Esophagus squamous epithelium (tissue), 5 donors: ENCODE results near the gene HMCN2. TPM values are rescaled to one million over a fixed set of nuclear protein-coding genes. Genes with fewer than 3 reads are reported as not detected.

Experiments used
- DNase-seq: peaks from one replicate; lab custom pipeline; 2025; lab: John Stamatoyannopoulos, UW
- H3K27ac ChIP-seq, 4 donors: fragments of 200-600 bp; sonication (generic); one replicate each; pipeline ENCODE4 v1.5.1; 2016 to 2019; ENCODE audit warnings: mild to moderate bottlenecking in 1 of 4
- H3K27me3 ChIP-seq, 4 donors: fragments of 200-600 bp; sonication (generic); 1 replicate in 3 of 4; 2 replicates in 1 of 4; pipeline versions ENCODE4 v1.5.1 to v1.6.0; 2017 to 2021; ENCODE audit warnings: antibody characterized with exemption in 1 of 4
- H3K36me3 ChIP-seq, 3 donors: fragments of 200-600 bp; sonication (generic); one replicate each; pipeline ENCODE4 v1.5.1; 2016 to 2019
- H3K4me1 ChIP-seq, 3 donors: fragments of 200-600 bp; sonication (generic); one replicate each; pipeline ENCODE4 v1.5.1; 2017 to 2019
- H3K4me3 ChIP-seq, 4 donors: fragments of 200-600 bp; sonication (generic); 1 replicate in 3 of 4; 2 replicates in 1 of 4; pipeline ENCODE4 v1.5.1; 2016 to 2019; ENCODE audit warnings: mild to moderate bottlenecking in 2 of 4, moderate library complexity in 1 of 4
- H3K9me3 ChIP-seq, 3 donors: fragments of 200-600 bp; sonication (generic); one replicate each; pipeline ENCODE4 v1.5.1; 2016 to 2019
- POLR2A ChIP-seq, 4 donors: fragments of 450-650 bp; IDR thresholded peaks; one replicate each; pipeline ENCODE4 v1.6.1; 2017; ENCODE audit warnings: antibody characterized with exemption in 4 of 4, mild to moderate bottlenecking in 4 of 4, moderate library complexity in 3 of 4
- WGBS, 2 donors: methylation state at CpG; one replicate each; pipeline ENCODE4 v1.1.5; 2018; 5-methylcytosine and 5-hydroxymethylcytosine counted together
- intact Hi-C: fragments of 100-400 bp; cut with DNase I; formaldehyde crosslinking; loops from one replicate; pipeline ENCODE4 v1.15.0; 2022
- total RNA-seq, 4 donors: library from RNA; depleted of rRNA; stranded (reverse); fragments of >200 nt; gene quantifications; one replicate each; pipeline ENCODE4 v1.1.0, GENCODE V29; 2016
- TF ChIP-seq, protein P1 (sequence below), 6 experiments: fragments of 450-650 bp in 4 of 6; fragments of 200-600 bp in 2 of 6; sonication (generic) in 2 of 6; IDR thresholded peaks; one replicate each; pipeline ENCODE4 v1.5.1; 2016 to 2019; ENCODE audit warnings: antibody characterized with exemption in 6 of 6, mild to moderate bottlenecking in 4 of 6, moderate library complexity in 4 of 6
- donor health status: DM: yes; HTN: yes; CAD: no.

The HMCN2 gene
- total RNA-seq, 4 donors from 2014 or later, result 0.53 to 4.8 (median 0.78) TPM

DNA sequence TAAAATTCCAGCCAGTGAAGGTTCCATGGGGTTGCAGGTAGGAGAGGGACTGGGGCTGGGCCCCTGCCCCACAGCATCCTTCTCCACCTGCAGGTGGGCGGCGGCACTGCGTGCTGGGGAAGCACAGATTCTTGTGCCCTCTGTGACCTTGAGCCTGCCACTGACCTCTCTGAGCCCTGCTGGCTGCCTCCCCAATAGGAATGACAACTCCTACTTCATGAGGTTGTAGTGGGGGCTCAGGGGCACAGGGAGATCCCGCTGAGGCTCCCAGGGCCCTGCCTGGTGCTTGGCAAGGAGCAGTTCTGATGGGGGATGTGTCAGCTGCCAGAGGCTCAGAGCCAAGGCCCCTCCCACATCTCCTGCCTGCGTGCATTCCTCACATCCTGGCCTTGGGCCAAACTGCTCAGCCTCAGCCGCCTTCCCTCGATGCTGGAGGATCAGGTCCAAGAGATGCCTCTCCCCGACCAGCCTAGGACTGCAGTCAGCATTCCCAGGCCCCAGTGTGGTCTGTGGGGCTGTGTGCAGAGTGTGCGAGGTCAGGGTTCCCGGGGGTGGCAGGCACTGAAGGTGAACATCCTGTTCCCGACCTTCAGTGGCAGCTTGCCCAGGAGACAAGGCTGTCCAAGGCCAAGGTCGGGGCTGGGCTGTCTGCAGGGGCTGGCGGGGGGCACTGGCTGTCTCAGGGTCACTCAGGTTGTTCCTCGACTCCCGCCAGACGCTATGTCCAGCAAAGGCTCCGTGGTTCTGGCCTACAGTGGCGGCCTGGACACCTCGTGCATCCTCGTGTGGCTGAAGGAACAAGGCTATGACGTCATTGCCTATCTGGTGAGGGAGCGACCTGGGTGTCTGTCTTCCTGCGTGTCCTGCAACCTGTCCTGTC, 186.2 kb downstream of the HMCN2 start:
- peaks cover 0 to 19% (median 0%) of the 10 kb centered on the region in 4 donors for H3K27me3 ChIP-seq
- H3K9me3 ChIP-seq, result no peaks in the 10 kb centered on the region
- WGBS, 2 donors, result 30 to 35% methylated on average over 4 to 13 of the region's 23 CpGs
- peaks cover 25 to 58% (median 33%) of the 10 kb centered on the region in 3 donors for H3K4me1 ChIP-seq
- TF ChIP-seq, protein P1, sequence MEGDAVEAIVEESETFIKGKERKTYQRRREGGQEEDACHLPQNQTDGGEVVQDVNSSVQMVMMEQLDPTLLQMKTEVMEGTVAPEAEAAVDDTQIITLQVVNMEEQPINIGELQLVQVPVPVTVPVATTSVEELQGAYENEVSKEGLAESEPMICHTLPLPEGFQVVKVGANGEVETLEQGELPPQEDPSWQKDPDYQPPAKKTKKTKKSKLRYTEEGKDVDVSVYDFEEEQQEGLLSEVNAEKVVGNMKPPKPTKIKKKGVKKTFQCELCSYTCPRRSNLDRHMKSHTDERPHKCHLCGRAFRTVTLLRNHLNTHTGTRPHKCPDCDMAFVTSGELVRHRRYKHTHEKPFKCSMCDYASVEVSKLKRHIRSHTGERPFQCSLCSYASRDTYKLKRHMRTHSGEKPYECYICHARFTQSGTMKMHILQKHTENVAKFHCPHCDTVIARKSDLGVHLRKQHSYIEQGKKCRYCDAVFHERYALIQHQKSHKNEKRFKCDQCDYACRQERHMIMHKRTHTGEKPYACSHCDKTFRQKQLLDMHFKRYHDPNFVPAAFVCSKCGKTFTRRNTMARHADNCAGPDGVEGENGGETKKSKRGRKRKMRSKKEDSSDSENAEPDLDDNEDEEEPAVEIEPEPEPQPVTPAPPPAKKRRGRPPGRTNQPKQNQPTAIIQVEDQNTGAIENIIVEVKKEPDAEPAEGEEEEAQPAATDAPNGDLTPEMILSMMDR (IDR thresholded peaks at IDR 0.05), result peak in 4 of 6 experiments; percentile 37 to 60 (median 47)
- TF ChIP-seq POLR2A (IDR thresholded peaks at IDR 0.05), result no peak
- no peak for DNase-seq
- intact Hi-C loops, result no loop called here
- H3K4me3 ChIP-seq, result no peak overlapping the region
- peak overlapping the region; percentile 26 to 82 (median 54) for H3K27ac ChIP-seq
- no peaks in the 10 kb centered on the region for H3K36me3 ChIP-seq

DNA sequence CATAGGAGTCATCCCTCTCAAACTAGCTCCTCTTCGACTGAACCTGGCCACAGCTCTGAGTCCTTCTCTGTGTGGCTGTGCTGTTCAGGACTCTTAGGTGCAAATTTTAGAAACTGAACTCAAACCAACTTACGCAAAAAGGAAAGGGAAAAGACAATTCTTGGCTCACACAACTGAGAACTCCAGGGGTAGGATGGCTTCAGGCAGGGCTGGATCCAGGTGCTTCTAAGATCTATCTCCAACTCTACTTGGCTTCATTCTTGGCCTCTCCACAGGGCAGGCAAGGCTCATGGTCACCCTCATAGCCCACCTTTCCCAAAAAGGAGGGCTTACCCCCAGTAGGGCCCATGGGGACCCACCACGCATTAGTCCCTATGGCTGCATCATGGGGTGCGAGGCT, 187.3 kb downstream of the HMCN2 start:
- no peak for TF ChIP-seq POLR2A (IDR thresholded peaks at IDR 0.05)
- TF ChIP-seq, protein P1 (IDR thresholded peaks at IDR 0.05), result no peak
- no peak overlapping the region for H3K4me3 ChIP-seq
- H3K27ac ChIP-seq, result peak overlapping the region in 1 of 4 donors; percentile 40
- WGBS, 2 donors, result 75 to 86% methylated on average over 2 of the region's 4 CpGs
- DNase-seq, result no peak
- no peaks in the 10 kb centered on the region for H3K36me3 ChIP-seq
- peaks cover 15 to 47% (median 22%) of the 10 kb centered on the region in 3 donors for H3K4me1 ChIP-seq
- H3K9me3 ChIP-seq, result no peaks in the 10 kb centered on the region
- intact Hi-C loops, result no loop called here
- peaks cover 0 to 19% (median 0%) of the 10 kb centered on the region in 4 donors for H3K27me3 ChIP-seq

DNA sequence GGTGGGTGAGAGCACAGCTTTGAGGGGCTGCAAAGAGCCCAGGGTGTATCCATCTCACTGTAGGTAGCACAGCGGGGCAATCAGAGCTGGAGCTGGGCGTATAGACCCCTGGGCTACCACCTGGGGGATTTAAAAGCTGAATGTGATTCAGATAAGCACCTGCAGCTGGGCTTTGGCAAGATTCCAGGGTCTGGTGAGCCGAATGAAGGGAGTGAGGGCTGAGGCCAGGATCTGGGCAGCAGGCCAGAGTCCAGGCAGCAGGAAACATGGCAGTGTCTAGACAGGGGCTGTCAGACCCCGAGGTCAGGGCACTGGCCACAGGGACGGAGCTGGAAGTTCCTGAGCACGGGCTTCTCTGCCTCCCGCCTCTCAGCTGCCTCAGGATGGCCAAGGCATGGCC, 187.9 kb downstream of the HMCN2 start:
- intact Hi-C loops, result no loop called here
- no peak for DNase-seq
- H3K27ac ChIP-seq, result no peak overlapping the region

DNA sequence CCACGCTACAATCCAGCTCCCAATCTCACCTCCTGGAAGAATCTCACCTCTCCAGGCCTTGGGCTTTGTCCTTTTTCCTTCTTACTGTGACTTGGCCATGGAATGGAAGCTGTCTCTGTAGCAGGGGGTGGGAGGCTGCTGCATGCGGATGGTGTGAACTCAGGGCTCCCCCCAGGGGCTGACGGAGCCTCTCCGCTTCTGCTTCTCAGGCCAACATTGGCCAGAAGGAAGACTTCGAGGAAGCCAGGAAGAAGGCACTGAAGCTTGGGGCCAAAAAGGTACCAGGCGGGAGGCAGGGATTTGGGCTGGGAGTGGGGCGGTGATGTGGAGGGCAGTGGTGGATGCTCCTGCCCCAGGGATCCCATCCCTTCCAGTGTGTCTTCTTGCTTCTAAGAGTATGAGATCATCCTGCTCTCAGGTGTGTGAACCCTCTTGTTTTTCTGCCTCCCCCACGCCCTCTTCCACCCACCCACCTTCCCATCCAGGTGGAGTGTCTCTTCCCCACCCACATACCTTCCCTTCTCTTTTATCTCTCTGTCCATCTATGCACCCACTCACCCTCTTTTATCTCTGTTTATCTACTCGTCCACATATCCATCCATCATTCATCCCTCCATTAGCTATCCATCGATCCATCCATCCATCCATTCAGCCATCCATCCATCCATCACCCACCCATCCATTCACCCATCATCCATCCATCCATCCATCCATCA, 188.7 kb downstream of the HMCN2 start:
- DNase-seq, result no peak
- Histone ChIP-seq H3K36me3 (no peaks in the 10 kb centered on the region), H3K27me3 (peaks cover 0 to 8% (median 0%) of the 10 kb centered on the region in 4 donors), H3K4me3 (no peak overlapping the region), H3K4me1 (peaks cover 13 to 35% (median 16%) of the 10 kb centered on the region in 3 donors), H3K27ac (no peak overlapping the region), H3K9me3 (no peaks in the 10 kb centered on the region)
- WGBS, 2 donors, result 90 to 92% methylated on average over 6 to 10 of the region's 10 CpGs
- TF ChIP-seq, protein P1 (IDR thresholded peaks at IDR 0.05), result no peak
- TF ChIP-seq POLR2A (IDR thresholded peaks at IDR 0.05), result no peak
- intact Hi-C loops, result no loop called here

More for the DNA sequence above, 187.9 kb downstream of the HMCN2 start:
- Histone ChIP-seq H3K9me3 (no peaks in the 10 kb centered on the region), H3K4me3 (no peak overlapping the region), H3K27me3 (peaks cover 0 to 13% (median 0%) of the 10 kb centered on the region in 4 donors), H3K4me1 (peaks cover 13 to 41% (median 16%) of the 10 kb centered on the region in 3 donors), H3K36me3 (no peaks in the 10 kb centered on the region)
- 31 to 59% methylated on average over 5 of the region's 7 CpGs for WGBS, 2 donors
- TF ChIP-seq POLR2A (IDR thresholded peaks at IDR 0.05), result no peak
- TF ChIP-seq, protein P1 (IDR thresholded peaks at IDR 0.05), result no peak
